Mucosa of rectum (tissue), 2 donors: ENCODE measurements around the gene DOK4.

Experiments used
- H3K27ac ChIP-seq, 2 donors: one replicate each; pipeline ENCODE4 v1.7.0; 2013; ENCODE audit warnings: inconsistent platforms in 2 of 2, low read depth in 2 of 2, low read length in 2 of 2
- H3K27me3 ChIP-seq, 2 donors: one replicate each; pipeline ENCODE4 v1.7.0; 2013; ENCODE audit warnings: low read length in 2 of 2; ENCODE audit not compliant: control insufficient read depth in 2 of 2, insufficient read depth in 2 of 2
- H3K36me3 ChIP-seq, 2 donors: one replicate each; pipeline ENCODE4 v1.7.0; 2013; ENCODE audit warnings: low read length in 2 of 2; ENCODE audit not compliant: control insufficient read depth in 2 of 2, insufficient read depth in 2 of 2
- H3K4me1 ChIP-seq, 2 donors: one replicate each; pipeline ENCODE4 v1.7.0; 2013; ENCODE audit warnings: low read length in 2 of 2, mild to moderate bottlenecking in 1 of 2; ENCODE audit not compliant: control insufficient read depth in 2 of 2, insufficient read depth in 2 of 2
- H3K4me3 ChIP-seq, 2 donors: one replicate each; pipeline ENCODE4 v1.7.0; 2013; ENCODE audit warnings: low read length in 2 of 2
- H3K9ac ChIP-seq, 2 donors: one replicate each; pipeline ENCODE4 v1.7.0; 2013; ENCODE audit warnings: low read length in 2 of 2, low read depth in 1 of 2, mild to moderate bottlenecking in 1 of 2
- H3K9me3 ChIP-seq, 2 donors: one replicate each; pipeline ENCODE4 v1.7.0; 2013; ENCODE audit warnings: low read length in 2 of 2; ENCODE audit not compliant: control insufficient read depth in 2 of 2
- donor health status: healthy.
- donor health status: Normal muscosa, but diverticular disease.

DOK4 gene

DNA sequence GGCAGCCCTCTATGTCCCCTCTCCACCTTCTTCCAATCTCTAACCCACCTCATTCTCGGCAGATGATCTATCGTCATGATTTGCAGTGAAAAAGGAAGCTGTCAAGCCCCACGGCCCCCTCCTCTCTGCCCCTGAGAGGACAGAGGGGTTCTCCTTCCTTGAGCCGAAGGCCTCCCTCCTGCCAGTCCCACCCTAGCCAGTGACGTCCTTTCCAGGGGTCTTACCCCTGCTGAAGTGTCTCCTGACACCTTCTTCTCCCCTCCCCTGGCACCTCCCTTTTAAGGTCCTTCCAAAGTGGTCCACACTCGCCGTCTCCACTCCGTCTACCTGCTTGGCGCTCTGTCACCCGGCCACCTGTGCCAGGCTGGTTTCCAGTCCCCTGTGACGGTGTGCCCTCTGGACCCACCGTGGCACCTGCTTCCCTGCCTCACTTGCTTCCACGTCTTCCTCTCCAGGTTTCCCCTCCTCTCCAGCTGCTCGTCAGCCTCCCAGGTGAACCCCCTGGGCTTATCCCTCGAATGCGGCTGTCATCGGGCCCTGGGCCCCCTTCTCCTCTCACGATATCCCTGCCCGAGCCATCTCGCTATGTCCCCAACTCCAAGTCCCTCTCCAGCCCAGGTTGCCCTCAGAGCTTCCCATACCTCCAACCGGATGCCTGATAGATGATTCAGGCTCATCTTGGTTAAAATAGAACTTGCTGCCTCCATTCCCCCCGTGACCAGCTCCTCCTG lies 44.4 kb upstream of the DOK4 start:
- Histone ChIP-seq H3K9ac (peak overlapping the region in 1 of 2 donors; percentile 32), H3K36me3 (peaks cover 0 to 4% of the 10 kb centered on the region in 2 donors), H3K4me3 (no peak overlapping the region), H3K4me1 (peaks cover 22 to 24% of the 10 kb centered on the region in 2 donors), H3K27me3 (no peaks in the 10 kb centered on the region), H3K27ac (peak overlapping the region in 1 of 2 donors; percentile 52), H3K9me3 (no peaks in the 10 kb centered on the region)

DNA sequence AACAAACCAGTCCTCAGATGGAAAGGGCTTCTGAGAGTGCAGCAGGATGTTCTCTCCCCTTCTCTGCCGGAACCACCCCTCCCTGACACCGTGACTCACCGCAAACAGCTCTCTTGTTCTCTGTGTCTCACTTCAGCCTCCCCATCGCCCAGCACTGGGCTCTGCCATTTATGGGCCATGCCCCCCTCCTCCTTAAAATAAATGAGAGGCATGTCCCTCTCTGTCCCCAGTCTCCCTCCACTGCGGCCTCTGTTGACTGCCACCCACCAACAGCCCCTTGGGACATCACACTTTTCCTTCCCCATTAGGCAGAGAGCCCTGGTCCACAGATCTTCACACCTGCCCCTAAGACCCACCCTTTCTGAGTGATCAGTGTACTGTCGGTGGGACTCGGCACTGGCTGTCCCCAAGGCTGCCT lies 43.8 kb upstream of the DOK4 start:
- no peaks in the 10 kb centered on the region for H3K9me3 ChIP-seq
- H3K4me1 ChIP-seq = peaks cover 17 to 21% of the 10 kb centered on the region in 2 donors
- no peaks in the 10 kb centered on the region for H3K27me3 ChIP-seq
- H3K4me3 ChIP-seq = no peak overlapping the region
- H3K27ac ChIP-seq = peak overlapping the region in 1 of 2 donors; percentile 52
- peak overlapping the region in 1 of 2 donors; percentile 32 for H3K9ac ChIP-seq
- peaks cover 0 to 4% of the 10 kb centered on the region in 2 donors for H3K36me3 ChIP-seq

DNA sequence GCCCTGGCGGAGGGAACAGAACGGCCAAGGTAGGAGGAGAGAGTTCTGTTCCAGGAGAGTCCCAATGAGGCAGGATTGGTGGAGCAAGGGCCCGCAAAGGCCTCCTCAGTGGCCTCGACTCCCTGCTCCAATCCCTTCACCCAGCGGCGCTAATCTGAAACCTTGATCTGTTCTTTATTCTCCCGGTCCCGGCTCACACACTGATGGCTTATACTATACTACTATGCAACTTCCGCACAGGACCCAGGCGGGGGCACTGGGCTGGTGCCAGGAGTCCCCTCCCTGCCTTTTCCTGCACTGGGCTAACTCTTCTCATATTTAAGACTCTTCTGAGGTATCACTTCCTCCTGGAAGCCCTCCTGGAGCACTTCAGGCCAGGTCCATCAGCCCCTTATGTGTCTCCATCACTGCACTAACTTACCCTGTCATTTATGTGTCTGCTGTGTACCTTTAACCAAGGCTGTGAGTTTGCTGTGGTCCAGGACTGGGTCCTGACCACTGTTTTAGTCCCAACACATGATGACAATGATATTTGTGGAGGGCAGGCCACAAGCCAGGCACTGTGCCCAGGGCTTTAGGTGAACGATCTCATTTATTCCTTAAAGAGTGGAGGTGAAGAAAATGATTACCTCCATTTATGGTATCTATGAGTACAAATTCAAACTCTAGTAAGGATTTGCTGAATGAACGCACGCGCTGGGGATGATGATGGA lies 43.3 kb upstream of the DOK4 start:
- H3K4me1 ChIP-seq = peaks cover 16 to 18% of the 10 kb centered on the region in 2 donors
- H3K36me3 ChIP-seq = peaks cover 0 to 4% of the 10 kb centered on the region in 2 donors
- no peaks in the 10 kb centered on the region for H3K9me3 ChIP-seq
- no peak overlapping the region for H3K27ac ChIP-seq
- no peaks in the 10 kb centered on the region for H3K27me3 ChIP-seq
- H3K9ac ChIP-seq = no peak overlapping the region
- no peak overlapping the region for H3K4me3 ChIP-seq

DNA sequence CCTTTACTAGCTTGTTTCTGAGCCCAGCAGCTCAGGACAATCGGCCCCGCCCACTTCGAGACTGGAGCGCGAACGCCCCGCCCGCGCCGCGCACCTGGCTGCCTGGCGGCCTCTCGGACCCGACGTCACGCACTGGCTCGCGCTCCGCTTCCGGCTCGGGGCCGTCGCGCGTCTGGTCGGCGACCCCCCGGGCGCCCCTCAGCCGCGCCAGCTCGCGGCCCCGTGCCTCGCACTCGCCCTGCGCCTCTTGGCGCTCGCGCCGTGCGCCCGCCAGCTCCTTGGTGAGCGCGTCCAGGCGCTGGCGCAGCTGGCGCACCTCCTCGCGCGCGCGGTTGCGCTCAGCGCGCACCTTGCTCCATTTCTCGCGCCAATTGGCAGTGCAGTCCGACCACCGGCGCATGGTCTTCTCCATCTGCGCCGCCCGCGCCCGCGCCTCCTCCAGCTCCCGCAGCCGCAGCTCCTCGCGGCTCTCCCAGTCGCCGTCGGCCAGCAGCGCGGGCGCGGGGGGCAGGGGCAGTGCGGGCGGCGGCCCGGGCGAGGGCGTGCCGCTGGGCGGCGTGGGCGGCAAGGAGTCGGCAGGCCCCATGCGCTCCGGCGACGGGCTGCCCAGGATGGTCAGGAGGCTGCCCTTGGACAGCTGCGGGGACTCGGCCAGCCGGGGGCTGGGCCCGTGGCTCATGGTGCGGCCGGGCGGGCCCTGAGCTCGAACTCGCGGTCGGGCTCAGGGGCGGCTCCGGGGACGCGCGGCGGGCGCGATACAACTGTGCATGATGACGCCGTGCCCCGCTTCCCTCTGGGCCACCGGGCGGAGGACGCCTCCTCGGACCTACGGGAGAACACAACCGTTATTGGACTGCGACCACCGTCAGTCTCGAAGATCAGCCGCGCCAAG lies 42.5 kb upstream of the DOK4 start:
- Histone ChIP-seq H3K4me3 (peak overlapping the region; percentile 13 to 40), H3K27me3 (no peaks in the 10 kb centered on the region), H3K9me3 (no peaks in the 10 kb centered on the region), H3K4me1 (peaks cover 15% of the 10 kb centered on the region in 2 donors), H3K36me3 (peaks cover 0 to 4% of the 10 kb centered on the region in 2 donors), H3K27ac (no peak overlapping the region), H3K9ac (peak overlapping the region in 1 of 2 donors; percentile 34)

DNA sequence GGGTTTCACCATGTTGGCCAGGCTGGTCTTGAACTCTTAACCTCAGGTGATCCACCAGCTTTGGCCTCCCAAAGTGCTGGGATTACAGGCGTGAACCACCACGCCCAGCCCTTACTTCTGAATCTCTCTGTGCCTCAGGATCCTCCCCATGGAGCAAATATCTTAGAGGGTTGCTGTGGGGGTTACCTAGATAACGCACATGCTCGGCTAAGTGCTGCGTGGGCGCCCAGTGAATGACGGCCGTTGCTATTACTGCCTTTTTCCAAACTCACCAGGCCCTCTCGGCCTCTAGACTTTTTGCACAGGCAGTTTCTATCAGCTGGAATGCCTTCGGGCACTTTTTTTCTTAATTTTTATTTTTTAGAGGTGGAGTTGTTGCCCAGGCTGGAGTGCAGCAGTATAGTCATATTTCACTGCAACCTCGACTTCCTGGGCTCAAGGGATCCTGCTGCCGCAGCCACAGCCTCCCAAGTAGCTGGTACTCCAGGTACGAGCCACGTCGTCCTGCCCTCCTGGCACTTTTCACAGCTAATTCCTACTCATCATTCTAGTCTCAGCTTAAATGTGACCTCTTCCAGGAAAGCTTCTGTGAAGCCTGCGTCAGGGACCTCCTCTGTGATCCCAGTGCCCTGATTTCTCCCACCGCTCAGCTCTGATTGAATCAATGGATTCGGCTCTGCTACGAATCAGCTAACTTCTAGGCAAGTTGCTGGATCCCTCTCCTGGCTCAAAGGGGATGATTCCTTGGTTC lies 41.5 kb upstream of the DOK4 start:
- Histone ChIP-seq H3K9me3 (no peaks in the 10 kb centered on the region), H3K36me3 (peaks cover 0 to 4% of the 10 kb centered on the region in 2 donors), H3K4me3 (no peak overlapping the region), H3K4me1 (peaks cover 11 to 13% of the 10 kb centered on the region in 2 donors), H3K9ac (no peak overlapping the region), H3K27me3 (no peaks in the 10 kb centered on the region), H3K27ac (no peak overlapping the region)

DNA sequence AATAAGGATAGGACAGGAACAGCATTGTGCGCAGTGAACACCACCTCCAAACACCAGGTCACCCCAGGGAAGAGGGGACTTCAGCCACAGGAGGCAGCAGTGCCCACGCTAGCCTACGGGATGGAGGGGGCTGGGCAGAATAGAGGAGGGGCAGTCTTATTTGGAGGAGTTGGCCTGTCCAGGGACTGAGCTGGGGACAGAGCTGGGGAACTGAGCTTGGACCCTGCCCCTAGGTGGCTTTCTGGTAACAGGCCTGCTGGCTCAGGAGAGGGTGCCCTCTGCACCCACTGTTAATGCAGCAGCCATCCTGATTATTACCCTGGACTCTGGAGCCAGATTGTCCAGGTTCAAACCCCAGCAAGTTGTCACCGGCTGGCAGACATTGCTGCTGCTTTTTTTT lies 40.7 kb upstream of the DOK4 start:
- H3K9me3 ChIP-seq = no peaks in the 10 kb centered on the region

DNA sequence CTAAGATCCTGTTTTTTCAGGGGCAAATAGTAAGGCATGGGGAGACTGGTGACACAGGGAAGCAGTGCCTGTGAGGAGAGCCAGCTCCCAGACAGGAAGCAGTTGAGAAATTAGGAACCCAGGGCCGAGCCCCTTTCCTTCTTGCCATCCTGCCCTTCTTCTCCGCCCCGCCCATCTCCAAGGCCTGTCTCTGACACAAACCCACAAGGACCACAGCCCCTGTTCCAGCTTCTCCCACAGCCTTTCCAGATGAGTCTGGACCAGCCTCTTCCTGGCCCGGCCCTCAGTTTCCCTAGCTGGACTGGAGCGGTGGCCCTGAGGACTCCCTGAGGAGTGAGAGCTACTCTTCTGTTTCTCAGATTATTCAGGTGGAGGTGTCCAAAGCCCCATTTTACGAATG lies 40.2 kb upstream of the DOK4 start:
- H3K36me3 ChIP-seq = peaks cover 0 to 4% of the 10 kb centered on the region in 2 donors

More for the DNA sequence above, 40.7 kb upstream of the DOK4 start:
- peaks cover 0 to 4% of the 10 kb centered on the region in 2 donors for H3K36me3 ChIP-seq
- no peak overlapping the region for H3K9ac ChIP-seq
- H3K27ac ChIP-seq = no peak overlapping the region
- H3K27me3 ChIP-seq = no peaks in the 10 kb centered on the region
- no peak overlapping the region for H3K4me3 ChIP-seq
- peaks cover 8 to 10% of the 10 kb centered on the region in 2 donors for H3K4me1 ChIP-seq

DNA sequence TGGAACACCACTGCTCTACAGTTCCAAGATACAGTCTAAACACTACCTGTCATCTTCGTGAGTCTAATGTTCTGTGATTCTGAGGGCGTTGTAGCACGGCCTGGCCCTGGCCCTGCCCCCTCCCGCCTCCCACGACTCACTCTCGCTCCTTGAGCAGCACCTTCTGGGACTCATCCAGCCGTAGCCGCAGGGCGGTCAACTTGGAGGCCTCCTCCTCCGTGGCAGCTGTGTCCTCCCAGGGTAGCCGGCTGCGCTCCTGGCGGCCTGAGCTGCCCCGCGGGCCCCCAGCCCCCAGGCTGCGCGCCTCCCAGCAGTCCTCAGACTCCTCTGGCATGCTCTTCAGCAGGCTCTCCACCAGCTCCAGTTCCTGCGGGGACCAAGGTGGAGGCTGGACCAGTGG lies 39.5 kb upstream of the DOK4 start:
- H3K4me1 ChIP-seq = peaks cover 7 to 9% of the 10 kb centered on the region in 2 donors
- peaks cover 0 to 4% of the 10 kb centered on the region in 2 donors for H3K36me3 ChIP-seq
- H3K9ac ChIP-seq = no peak overlapping the region
- H3K4me3 ChIP-seq = no peak overlapping the region
- no peaks in the 10 kb centered on the region for H3K9me3 ChIP-seq
- no peak overlapping the region for H3K27ac ChIP-seq
- no peaks in the 10 kb centered on the region for H3K27me3 ChIP-seq

More for the DNA sequence above, 40.2 kb upstream of the DOK4 start:
- Histone ChIP-seq H3K9ac (no peak overlapping the region), H3K9me3 (no peaks in the 10 kb centered on the region), H3K27ac (no peak overlapping the region), H3K4me1 (peaks cover 8 to 10% of the 10 kb centered on the region in 2 donors), H3K27me3 (no peaks in the 10 kb centered on the region), H3K4me3 (no peak overlapping the region)

DNA sequence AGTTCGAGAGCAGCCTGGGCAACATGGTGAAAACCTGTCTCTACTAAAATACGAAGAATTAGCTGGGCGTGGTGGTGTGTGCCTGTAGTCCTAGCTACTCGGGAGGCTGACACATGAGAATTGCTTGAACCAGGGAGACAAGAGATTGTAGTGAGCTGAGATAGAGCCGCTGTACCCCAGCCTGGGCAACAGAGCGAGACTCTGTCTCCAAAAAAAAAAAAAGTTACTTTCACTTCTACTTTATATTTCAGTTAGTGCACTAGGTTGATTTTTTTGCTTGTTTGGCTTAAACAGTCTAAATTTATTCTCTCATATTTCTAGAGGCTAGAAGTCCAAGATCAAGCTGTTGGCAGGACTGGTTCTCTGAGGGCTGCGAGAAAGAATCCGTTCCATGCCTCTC lies 36.7 kb upstream of the DOK4 start:
- no peaks in the 10 kb centered on the region for H3K9me3 ChIP-seq
- H3K27me3 ChIP-seq = no peaks in the 10 kb centered on the region
- H3K9ac ChIP-seq = no peak overlapping the region
- H3K4me3 ChIP-seq = no peak overlapping the region
- H3K27ac ChIP-seq = no peak overlapping the region
- H3K4me1 ChIP-seq = no peaks in the 10 kb centered on the region
- peaks cover 0 to 4% of the 10 kb centered on the region in 2 donors for H3K36me3 ChIP-seq
